ENCODE measurements around the gene CREB3L4. TPM values are rescaled to one million over a fixed set of nuclear protein-coding genes. Genes with fewer than 3 reads are reported as not detected.

CREB3L4 gene
- total RNA-seq, 2 donors from 2014 or later: 15.6 to 23.9 TPM

- Mint-ChIP-seq H3K36me3 (ENCODE audit: low read depth) (peaks cover 29% of the 10 kb centered on the region), H3K27ac (peak overlapping the region; percentile 11), H3K9me3 (no peaks in the 10 kb centered on the region), H3K4me3 (no peak overlapping the region), H3K4me1 (peaks cover 17% of the 10 kb centered on the region), H3K27me3 (ENCODE audit: insufficient read depth) (no peaks in the 10 kb centered on the region)
- DNase-seq: no peak
- Histone ChIP-seq H3K9ac (ENCODE audit: extremely low read depth, low read length, poor library complexity, severe bottlenecking) (no peak overlapping the region), H3K4me3 (ENCODE audit: low read length) (no peak overlapping the region), H3K27me3 (ENCODE audit: control insufficient read depth, insufficient read depth, low read length, poor library complexity, severe bottlenecking) (no peaks in the 10 kb centered on the region), H3K36me3 (ENCODE audit: control insufficient read depth, insufficient read depth, low read length) (peaks cover 34% of the 10 kb centered on the region), H3K4me1 (ENCODE audit: control insufficient read depth, insufficient read depth, low read length) (no peaks in the 10 kb centered on the region), H3K9me3 (ENCODE audit: control insufficient read depth, low read length) (no peaks in the 10 kb centered on the region), H3K27ac (ENCODE audit: low read depth, low read length) (no peak overlapping the region)
- no peak for TF ChIP-seq CTCF (conservative IDR thresholded peaks at IDR 0.05)
- WGBS, 2 experiments (ENCODE audit: insufficient coverage in 1 of 2, insufficient read length in 1 of 2): 87 to 100% methylated on average over 1 to 4 of the region's 4 CpGs
Measured at GRCh38 chr1:153953859-153954365, 13.8 kb upstream of the CREB3L4 start.

- Mint-ChIP-seq H3K27me3 (ENCODE audit: insufficient read depth) (no peaks in the 10 kb centered on the region), H3K27ac (no peak overlapping the region), H3K4me3 (no peak overlapping the region), H3K36me3 (ENCODE audit: low read depth) (peaks cover 32% of the 10 kb centered on the region), H3K9me3 (no peaks in the 10 kb centered on the region), H3K4me1 (peaks cover 18% of the 10 kb centered on the region)
- H3K9ac ChIP-seq (ENCODE audit: extremely low read depth, low read length, poor library complexity, severe bottlenecking): no peak overlapping the region
- no peak for TF ChIP-seq CTCF (conservative IDR thresholded peaks at IDR 0.05)
- no peaks in the 10 kb centered on the region for H3K27me3 ChIP-seq (ENCODE audit: control insufficient read depth, insufficient read depth, low read length, poor library complexity, severe bottlenecking)
- H3K27ac ChIP-seq (ENCODE audit: low read depth, low read length): no peak overlapping the region
- H3K4me1 ChIP-seq (ENCODE audit: control insufficient read depth, insufficient read depth, low read length): no peaks in the 10 kb centered on the region
- DNase-seq: no peak
- H3K36me3 ChIP-seq (ENCODE audit: control insufficient read depth, insufficient read depth, low read length): peaks cover 28% of the 10 kb centered on the region
- H3K9me3 ChIP-seq (ENCODE audit: control insufficient read depth, low read length): no peaks in the 10 kb centered on the region
- no peak overlapping the region for H3K4me3 ChIP-seq (ENCODE audit: low read length)
- 94 to 99% methylated on average over 6 to 10 of the region's 10 CpGs for WGBS, 2 experiments (ENCODE audit: insufficient coverage in 1 of 2, insufficient read length in 1 of 2)
Measured at GRCh38 chr1:153954826-153955225, 12.9 kb upstream of the CREB3L4 start.

- H3K27ac Mint-ChIP-seq: peak overlapping the region; percentile 96
- Histone ChIP-seq H3K27ac (ENCODE audit: low read depth, low read length) (no peak overlapping the region), H3K36me3 (ENCODE audit: control insufficient read depth, insufficient read depth, low read length) (peaks cover 25% of the 10 kb centered on the region), H3K27me3 (ENCODE audit: control insufficient read depth, insufficient read depth, low read length, poor library complexity, severe bottlenecking) (no peaks in the 10 kb centered on the region), H3K9ac (ENCODE audit: extremely low read depth, low read length, poor library complexity, severe bottlenecking) (peak overlapping the region; percentile 77), H3K9me3 (ENCODE audit: control insufficient read depth, low read length) (no peaks in the 10 kb centered on the region), H3K4me1 (ENCODE audit: control insufficient read depth, insufficient read depth, low read length) (no peaks in the 10 kb centered on the region), H3K4me3 (ENCODE audit: low read length) (peak overlapping the region; percentile 98)
- 20 to 37% methylated on average over 2 to 5 of the region's 6 CpGs for WGBS, 2 experiments (ENCODE audit: insufficient coverage in 1 of 2, insufficient read length in 1 of 2)
- peaks cover 29% of the 10 kb centered on the region for H3K4me1 Mint-ChIP-seq
- TF ChIP-seq CTCF (conservative IDR thresholded peaks at IDR 0.05): no peak
- H3K9me3 Mint-ChIP-seq: no peaks in the 10 kb centered on the region
- peaks cover 32% of the 10 kb centered on the region for H3K36me3 Mint-ChIP-seq (ENCODE audit: low read depth)
- no peaks in the 10 kb centered on the region for H3K27me3 Mint-ChIP-seq (ENCODE audit: insufficient read depth)
- H3K4me3 Mint-ChIP-seq: peak overlapping the region; percentile 98
- no peak for DNase-seq
Measured at GRCh38 chr1:153956997-153957715, 10.5 kb upstream of the CREB3L4 start.
